HG02623 (cell line): ENCODE results near the gene NEGR1.

Source experiments
- ATAC-seq: cut with Tn5 transposase; IDR thresholded peaks from one replicate; pipeline ENCODE4 v1.9.1; 2021; ENCODE audit warnings: moderate library complexity; ENCODE audit not compliant: unreplicated experiment

NEGR1 gene

GRCh38 chr1:72051538-72051937 is 230.8 kb downstream of the NEGR1 start:
- ATAC-seq = no peak

DNA sequence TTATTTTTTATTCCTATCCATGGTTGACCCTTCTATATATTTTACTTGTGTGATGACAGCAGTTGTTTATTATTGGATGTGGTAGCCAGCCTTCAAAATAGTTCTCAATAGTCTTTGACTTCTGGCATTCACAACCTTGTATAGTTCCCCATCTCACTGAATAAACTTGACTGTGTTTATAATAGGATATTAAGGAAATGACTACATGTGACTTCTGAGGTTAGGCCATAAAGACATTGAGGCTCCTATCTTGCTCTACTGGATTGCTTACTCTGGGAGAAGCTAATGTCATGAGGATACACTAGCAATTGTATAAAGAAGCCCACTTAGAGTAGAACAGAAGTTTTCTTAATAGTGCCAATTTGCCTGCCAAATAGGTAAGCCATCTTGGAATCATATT is 231.8 kb downstream of the NEGR1 start:
- no peak for ATAC-seq

DNA sequence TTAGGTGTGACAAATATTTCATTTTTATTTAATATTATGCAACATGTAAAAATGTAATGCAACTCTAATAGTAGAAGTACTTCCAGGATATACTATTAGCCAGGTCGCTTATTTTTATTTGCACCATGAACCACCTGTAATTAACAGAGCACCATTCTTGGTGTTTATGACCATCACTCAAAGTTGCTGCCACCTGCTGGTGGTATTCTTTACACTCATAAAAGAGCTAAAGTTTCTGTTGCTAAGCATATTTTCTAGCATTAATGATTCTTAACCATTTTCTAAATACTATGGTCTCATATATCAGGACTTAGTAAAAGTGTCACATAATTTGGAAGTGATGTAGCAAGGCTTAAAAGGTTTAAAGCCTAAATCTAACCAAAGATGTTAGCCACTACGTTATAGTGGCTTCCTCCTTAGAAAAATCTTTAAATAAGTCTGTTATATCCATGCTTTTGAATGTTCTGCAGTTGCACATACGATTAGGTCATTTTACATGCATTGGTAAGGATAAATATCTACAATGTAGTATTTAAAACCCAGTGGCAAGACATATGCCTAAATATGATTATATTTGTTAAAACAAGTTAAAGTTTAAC is 244.5 kb downstream of the NEGR1 start:
- no peak for ATAC-seq

- ATAC-seq = no peak
Measured at GRCh38 chr1:72034827-72035226, 247.5 kb downstream of the NEGR1 start.

DNA sequence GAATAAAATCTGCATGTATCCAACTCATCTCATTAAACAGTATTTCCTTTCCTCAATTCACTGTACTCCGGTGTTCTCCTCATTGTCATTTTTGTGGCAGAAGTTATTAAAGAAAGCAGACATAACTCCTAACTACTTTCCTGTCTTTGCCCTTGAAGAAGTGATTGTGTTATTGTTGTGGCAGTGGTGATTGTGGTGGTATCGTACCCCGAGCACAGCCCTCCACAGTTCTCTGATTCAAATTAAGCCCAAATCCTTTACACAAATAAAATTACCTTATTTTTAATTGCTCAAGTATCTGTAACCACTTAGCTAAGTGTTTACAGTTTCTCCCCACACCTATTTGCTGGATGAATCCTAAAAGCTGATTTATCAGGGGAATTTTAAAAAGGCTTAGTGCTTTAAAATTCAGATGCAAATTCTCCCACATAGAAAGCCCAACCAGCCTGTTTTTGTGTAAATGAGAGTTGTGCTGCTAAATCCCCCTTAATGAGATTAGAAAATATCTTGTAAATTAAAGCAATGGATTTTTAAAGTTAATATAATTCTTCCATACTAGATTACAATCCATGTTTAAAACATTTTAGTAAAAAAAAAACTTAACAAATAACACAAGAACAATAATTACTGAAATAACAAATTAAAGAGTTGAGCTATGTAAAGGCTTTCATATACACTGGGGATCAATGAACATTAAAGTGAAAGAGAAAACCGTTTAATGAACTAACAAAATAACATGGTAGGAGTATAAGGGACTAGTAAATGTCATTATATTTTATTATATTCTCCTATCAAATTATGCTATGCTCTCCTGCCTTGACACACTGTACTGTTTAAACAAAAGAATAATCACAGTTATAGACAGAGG is 259.0 kb downstream of the NEGR1 start:
- no peak for ATAC-seq

DNA sequence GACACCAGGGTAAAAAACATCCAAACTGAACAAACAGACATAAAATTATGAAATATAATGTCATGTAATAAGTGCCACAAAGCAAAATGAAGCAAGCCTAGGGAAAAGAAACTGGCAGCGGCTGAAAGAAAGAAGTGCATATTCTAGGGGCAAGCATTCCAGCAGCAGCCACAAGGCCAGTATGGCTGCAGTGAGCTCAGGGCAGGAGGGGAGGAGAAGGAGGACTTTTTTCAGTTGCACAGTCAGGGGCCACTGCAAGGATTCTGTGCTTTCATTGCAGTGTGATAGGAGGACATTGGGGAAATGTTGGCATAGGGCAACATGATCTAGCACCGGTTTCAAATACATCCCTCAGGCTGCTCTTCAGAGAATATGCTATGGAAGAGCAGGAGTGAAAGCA is 263.8 kb downstream of the NEGR1 start:
- no peak for ATAC-seq

DNA sequence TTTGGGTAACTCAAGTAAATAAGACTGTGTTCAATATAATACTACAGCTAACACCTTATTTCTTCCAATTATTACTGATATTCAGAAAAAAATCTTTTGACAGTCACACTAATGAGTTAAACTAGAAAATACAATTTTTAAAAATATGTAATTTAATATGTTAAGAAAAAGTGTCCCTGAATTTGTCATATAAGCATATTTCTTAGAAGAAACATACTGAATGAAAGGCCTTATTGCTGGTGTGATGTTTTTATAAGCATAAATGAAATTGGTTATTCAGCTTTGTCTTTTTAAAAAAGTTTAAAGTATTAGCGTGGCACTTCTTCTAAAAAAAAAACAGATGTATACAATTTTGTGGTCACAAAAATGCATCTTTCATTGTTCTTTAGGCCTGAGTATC is 267.3 kb downstream of the NEGR1 start:
- no peak for ATAC-seq

GRCh38 chr1:72013161-72013560 is 269.2 kb downstream of the NEGR1 start:
- no peak for ATAC-seq

DNA sequence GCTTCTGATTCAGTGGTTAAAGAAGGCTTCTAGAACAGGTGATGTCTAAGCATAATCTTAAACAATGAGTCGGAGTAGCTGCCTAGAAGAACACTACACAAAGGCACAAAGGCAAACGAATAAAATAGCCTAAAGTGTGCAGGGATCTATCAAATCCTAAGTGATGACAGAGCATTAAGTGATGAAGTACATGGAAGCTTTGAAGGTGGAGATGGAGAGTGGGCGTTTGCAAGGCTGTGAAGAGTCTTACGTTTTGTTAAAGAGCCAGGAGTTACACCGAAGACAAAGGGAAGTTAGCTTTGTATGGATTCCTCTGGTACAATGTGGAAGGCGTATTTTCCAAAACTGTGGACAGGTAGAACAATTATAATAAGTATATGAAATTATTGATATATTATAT is 270.6 kb downstream of the NEGR1 start:
- no peak for ATAC-seq

DNA sequence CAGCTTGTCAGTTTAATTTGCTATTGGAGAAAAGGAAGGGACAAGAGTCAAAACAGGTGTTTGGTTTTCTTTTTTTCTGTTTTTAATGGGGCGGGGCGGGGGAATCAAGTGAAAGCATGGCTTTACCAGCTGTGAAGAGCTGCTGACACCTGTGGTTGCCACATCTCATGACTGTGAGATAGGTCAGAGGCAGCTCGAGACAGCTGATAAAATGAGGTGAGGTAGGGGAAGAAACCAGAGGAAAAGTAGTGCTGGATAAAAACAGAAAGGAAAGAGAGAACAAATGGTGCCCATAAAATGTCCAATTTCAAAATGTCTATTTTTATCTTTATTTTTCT is 272.3 kb downstream of the NEGR1 start:
- ATAC-seq = no peak

GRCh38 chr1:72009173-72010093 is 272.9 kb downstream of the NEGR1 start:
- ATAC-seq = no peak

DNA sequence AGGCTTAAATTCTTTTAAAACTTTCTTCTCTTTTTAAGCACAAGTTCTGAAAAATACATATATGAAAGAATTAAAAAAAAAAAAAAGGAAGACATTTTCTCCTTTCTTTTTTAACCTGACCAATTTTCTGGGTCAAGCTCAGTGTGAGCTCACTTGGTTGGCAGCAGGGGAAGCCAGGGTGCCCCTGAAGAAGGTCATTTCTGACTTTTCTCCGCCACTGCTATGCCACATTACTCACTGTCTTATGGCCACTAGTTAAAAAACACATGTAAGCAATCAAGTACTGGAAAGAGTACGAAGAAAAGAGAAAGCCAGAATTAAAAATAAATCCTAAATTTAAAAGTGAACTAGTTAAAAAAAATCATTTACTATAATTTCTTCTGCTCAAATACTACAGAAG is 275.0 kb downstream of the NEGR1 start:
- no peak for ATAC-seq

- no peak for ATAC-seq
Measured at GRCh38 chr1:72006092-72006491, 276.2 kb downstream of the NEGR1 start.

GRCh38 chr1:72003092-72003491 is 279.2 kb downstream of the NEGR1 start:
- ATAC-seq = no peak

- ATAC-seq = no peak
Measured at GRCh38 chr1:72000809-72001208, 281.5 kb downstream of the NEGR1 start.

GRCh38 chr1:71994646-71995045 is 287.7 kb downstream of the NEGR1 start:
- ATAC-seq = no peak

DNA sequence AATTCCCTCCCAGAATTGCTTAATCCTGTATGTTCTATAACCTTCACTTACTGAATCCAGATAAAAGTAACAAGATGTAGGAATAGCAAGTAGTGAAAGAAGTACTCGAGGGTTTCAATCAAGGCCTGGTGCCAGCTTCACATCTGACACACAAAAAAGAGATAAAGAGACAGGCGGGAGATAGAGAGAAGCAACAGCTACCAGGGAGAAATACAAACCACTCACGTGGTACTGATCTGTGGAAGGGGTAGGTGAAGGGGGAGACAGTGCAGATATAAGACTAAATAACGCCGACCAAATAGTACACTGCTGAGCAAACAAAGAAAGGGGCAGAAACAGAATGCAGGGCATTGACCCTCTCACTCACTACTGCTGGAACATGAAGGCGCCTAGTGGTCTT is 295.2 kb downstream of the NEGR1 start:
- ATAC-seq = no peak

- no peak for ATAC-seq
Measured at GRCh38 chr1:71986160-71986559, 296.2 kb downstream of the NEGR1 start.

DNA sequence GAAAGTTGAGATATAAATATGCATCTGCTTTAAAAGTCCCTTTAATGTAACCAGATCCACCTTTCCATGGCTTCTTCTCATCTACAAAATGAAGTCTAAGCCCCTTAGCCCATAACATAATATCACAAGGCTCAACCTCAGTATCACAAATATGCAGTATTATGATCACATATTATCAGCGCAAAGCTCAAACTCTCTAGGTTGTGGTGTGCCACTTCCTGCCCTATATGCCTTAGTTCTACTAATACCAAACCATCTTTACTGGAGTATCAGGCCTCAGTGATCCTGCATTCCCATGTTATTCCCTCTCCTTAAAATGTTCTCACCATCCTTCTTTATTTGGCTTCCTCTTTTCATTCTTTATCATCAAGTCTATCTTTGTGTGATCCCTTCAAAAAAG is 301.8 kb downstream of the NEGR1 start:
- no peak for ATAC-seq

GRCh38 chr1:71979882-71980281 is 302.5 kb downstream of the NEGR1 start:
- no peak for ATAC-seq

DNA sequence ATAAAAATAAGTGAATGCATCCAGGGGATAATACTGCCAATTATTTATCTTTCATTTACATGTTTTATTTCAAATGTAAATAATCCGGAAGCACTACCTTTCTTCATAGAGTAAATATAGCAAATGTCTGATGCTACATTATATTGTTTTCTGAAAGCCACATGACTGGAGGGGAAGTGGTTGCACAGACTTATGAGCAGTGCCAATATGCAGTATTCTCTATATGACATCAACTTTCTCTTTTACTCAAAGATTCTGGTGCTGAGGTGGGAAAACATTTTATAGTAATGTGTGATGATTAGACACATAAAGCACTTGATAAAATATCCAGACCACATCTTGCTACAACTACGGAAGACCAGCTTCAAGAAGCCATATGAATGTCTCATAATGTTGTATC is 314.7 kb downstream of the NEGR1 start:
- no peak for ATAC-seq

DNA sequence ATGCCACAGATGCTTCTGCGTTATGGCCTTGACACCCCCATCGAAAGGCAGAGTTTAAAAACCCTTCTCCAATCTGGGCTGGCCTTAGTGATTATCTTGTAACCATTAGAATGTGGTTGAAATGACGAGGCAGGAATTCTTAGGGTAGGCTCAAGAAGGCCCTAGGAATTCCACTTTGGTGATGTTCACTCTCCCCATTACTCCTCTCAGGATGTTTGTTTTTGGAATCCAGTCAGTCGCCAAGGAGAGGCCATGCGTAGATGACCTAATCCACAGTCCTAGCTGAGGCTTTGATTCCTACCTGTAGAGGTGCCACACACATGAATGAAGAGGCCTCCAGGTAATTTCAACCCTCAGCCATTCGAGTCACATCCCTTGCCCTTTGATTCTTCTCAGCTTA is 318.2 kb downstream of the NEGR1 start:
- no peak for ATAC-seq
